Calu3 (cell line): Measurements from ENCODE around the gene GRIA1. TPM values are rescaled to one million over a fixed set of nuclear protein-coding genes. Genes with fewer than 3 reads are reported as not detected.

Experiments used
- BruUV-seq: library from RNA; stranded (reverse); fragments of 400-500 nt; replicated peaks from 2 replicates; lab custom pipeline; 2021; lab: Mats Ljungman, UMichigan
- CTCF ChIA-PET: fragments of 300-600 bp; sonication (Branson Sonifier 250); formaldehyde crosslinking; loops from one replicate; lab custom pipeline; 2022; ENCODE audit warnings: antibody characterized with exemption; lab: Charles Lee
- DNase-seq: peaks from one replicate; pipeline ENCODE4 v3.0.0; 2022
- H3K27ac Mint-ChIP-seq: one replicate; pipeline ENCODE4 v1.8.0; 2022; ENCODE audit warnings: mixed read lengths; ENCODE audit not compliant: unreplicated experiment
- H3K27me3 Mint-ChIP-seq: one replicate; pipeline ENCODE4 v1.8.0; 2022; ENCODE audit warnings: mixed read lengths; ENCODE audit not compliant: unreplicated experiment
- H3K36me3 Mint-ChIP-seq: one replicate; pipeline ENCODE4 v1.8.0; 2022; ENCODE audit warnings: mild to moderate bottlenecking, moderate library complexity, mixed read lengths; ENCODE audit not compliant: insufficient read depth, unreplicated experiment
- H3K4me1 Mint-ChIP-seq: one replicate; pipeline ENCODE4 v1.8.0; 2022; ENCODE audit warnings: mild to moderate bottlenecking, low read depth, mixed read lengths; ENCODE audit not compliant: unreplicated experiment
- H3K4me3 Mint-ChIP-seq: one replicate; pipeline ENCODE4 v1.8.0; 2022; ENCODE audit warnings: mild to moderate bottlenecking, low read depth, moderate library complexity, mixed read lengths; ENCODE audit not compliant: unreplicated experiment
- H3K9me3 Mint-ChIP-seq: one replicate; pipeline ENCODE4 v1.8.0; 2022; ENCODE audit warnings: low read depth, mixed read lengths; ENCODE audit not compliant: unreplicated experiment
- intact Hi-C: fragments of 100-400 bp; cut with micrococcal nuclease; formaldehyde crosslinking; loops from one replicate; pipeline ENCODE4 v1.10.0; 2022; ENCODE audit not compliant: unreplicated experiment
- total RNA-seq: library from RNA; stranded (reverse); gene quantifications from 2 replicates; pipeline ENCODE4 v1.2.3, GENCODE V29; 2022
- TF ChIP-seq, protein P1 (sequence below): fragments of 200-600 bp; IDR thresholded peaks from one replicate; pipeline ENCODE4 v1.8.0; 2022; ENCODE audit warnings: antibody characterized with exemption; ENCODE audit not compliant: unreplicated experiment

Gene GRIA1
- total RNA-seq, 1 experiment from 2014 or later = not detected

DNA sequence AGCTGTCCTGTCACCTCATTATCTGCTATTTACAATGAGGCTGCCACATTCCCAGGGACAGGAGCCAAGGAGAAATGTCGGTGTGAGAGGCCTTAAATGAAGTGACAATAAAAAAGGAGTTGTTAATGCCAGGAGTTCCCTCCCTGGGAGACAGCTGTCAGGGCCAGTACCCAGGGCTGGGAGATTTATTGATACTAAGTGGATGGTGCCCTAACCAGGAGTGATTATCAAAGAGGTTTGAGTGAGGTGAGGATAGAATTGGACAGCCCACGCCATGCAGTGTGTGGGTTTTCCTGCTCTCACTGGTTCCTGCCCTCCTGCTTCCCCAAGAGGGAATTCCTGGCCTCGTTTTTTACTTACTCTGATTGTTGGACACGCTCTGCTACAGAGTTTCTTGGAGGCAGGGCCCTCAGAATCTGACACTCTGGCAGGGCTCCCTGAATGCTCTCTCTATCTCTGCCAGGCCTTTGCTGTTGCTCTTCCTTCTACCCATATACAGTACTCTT lies 150.8 kb downstream of the GRIA1 start:
- TF ChIP-seq, protein P1, sequence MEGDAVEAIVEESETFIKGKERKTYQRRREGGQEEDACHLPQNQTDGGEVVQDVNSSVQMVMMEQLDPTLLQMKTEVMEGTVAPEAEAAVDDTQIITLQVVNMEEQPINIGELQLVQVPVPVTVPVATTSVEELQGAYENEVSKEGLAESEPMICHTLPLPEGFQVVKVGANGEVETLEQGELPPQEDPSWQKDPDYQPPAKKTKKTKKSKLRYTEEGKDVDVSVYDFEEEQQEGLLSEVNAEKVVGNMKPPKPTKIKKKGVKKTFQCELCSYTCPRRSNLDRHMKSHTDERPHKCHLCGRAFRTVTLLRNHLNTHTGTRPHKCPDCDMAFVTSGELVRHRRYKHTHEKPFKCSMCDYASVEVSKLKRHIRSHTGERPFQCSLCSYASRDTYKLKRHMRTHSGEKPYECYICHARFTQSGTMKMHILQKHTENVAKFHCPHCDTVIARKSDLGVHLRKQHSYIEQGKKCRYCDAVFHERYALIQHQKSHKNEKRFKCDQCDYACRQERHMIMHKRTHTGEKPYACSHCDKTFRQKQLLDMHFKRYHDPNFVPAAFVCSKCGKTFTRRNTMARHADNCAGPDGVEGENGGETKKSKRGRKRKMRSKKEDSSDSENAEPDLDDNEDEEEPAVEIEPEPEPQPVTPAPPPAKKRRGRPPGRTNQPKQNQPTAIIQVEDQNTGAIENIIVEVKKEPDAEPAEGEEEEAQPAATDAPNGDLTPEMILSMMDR = no peak
- Mint-ChIP-seq H3K4me3 (no peak overlapping the region), H3K4me1 (no peaks in the 10 kb centered on the region), H3K36me3 (no peaks in the 10 kb centered on the region), H3K27ac (no peak overlapping the region), H3K9me3 (no peaks in the 10 kb centered on the region), H3K27me3 (peaks cover 56% of the 10 kb centered on the region)
- no TSS peak for BruUV-seq
- intact Hi-C loops = no loop called here
- no peak for DNase-seq
- CTCF ChIA-PET = no interaction called here

DNA sequence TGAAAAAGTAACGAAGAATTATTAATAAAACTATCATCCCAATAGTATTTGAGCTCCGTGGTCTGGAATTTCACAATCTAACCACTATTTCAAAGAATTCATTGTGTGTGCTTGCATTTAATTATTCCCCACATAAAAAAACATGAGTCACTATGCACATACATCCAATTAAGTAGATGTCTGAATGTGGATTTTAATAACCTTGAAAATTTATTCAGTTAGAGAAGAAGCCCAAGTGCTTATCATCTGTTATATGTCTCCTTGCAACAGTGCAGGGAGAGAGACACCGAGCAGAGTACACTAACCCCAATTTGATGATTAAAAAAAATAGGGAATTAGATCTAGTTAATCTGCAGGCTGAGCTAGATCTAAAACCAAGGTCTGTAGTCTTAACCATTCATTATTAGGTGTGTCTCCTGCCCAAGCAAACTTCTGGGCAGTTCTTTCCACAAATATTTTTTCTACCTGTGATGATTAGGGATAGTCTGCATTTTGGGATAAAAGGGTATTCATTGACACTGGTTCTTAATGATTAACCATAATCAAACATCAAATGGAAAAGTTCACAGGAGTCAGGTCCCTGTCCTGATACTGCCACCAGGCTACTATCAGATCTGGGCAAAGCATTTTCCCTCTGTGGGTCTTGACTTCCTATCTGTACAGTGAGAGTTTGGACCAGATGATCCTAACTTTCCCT lies 164.2 kb downstream of the GRIA1 start:
- Mint-ChIP-seq H3K4me3 (no peak overlapping the region), H3K36me3 (no peaks in the 10 kb centered on the region), H3K27me3 (peaks cover 34% of the 10 kb centered on the region), H3K4me1 (no peaks in the 10 kb centered on the region), H3K27ac (no peak overlapping the region), H3K9me3 (no peaks in the 10 kb centered on the region)
- TF ChIP-seq, protein P1 = no peak
- CTCF ChIA-PET = no interaction called here
- no peak for DNase-seq
- no TSS peak for BruUV-seq
- intact Hi-C loops = no loop called here

DNA sequence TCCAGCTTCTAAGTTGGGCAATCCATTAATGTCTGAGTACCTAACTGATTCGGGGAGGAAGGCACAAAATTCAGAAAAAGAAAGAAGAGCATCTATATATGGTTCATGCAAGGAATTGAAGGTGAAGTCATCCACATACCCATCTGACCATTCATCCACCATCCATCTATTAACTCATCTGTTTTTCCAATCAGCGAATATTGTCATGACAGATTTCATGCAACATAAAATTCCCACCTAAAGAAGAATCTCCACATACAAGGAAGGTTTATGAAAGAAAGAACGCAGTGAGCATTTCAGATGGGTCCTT lies 164.7 kb downstream of the GRIA1 start:
- TF ChIP-seq, protein P1 = no peak
- Mint-ChIP-seq H3K4me1 (no peaks in the 10 kb centered on the region), H3K9me3 (no peaks in the 10 kb centered on the region), H3K4me3 (no peak overlapping the region), H3K27me3 (peaks cover 39% of the 10 kb centered on the region), H3K27ac (no peak overlapping the region), H3K36me3 (no peaks in the 10 kb centered on the region)
- CTCF ChIA-PET = no interaction called here
- intact Hi-C loops = no loop called here
- BruUV-seq = no TSS peak
- DNase-seq = no peak

DNA sequence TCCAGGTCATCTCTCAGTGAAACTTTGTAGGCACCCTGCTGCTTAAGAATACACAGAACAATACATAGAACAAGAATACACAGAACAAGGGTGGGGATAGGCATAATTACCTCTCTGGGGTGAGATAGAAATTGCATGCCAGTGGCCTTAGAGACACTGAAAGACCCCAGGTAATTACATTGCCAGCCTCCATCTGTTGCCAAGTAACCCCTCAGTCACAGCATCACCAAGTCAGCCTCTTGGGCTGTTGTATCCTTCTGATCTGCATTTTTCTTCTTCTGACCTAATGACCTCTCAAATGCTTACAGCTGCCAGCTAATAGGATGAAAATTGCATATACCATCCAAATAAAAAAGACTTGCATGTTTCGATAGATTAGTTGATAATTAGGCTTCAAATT lies 167.7 kb downstream of the GRIA1 start:
- Mint-ChIP-seq H3K9me3 (no peaks in the 10 kb centered on the region), H3K36me3 (no peaks in the 10 kb centered on the region), H3K4me3 (no peak overlapping the region), H3K27ac (no peak overlapping the region), H3K27me3 (peaks cover 67% of the 10 kb centered on the region), H3K4me1 (no peaks in the 10 kb centered on the region)
- intact Hi-C loops = no loop called here
- no peak for DNase-seq
- TF ChIP-seq, protein P1 = no peak
- BruUV-seq = no TSS peak
- CTCF ChIA-PET = no interaction called here
